Measurements from ENCODE around the gene AGR3.

AGR3 gene

GRCh38 chr7:16881844-16882243 lies at the start of gene AGR3:
AGR3 (minus strand) TSS chr7:16881983; CDS start chr7:16878618, 3,365 bp downstream.
- FAIRE-seq (no peak), DNase-seq (ENCODE audit: low spot score) (no peak)

- FAIRE-seq, result no peak
Observed at GRCh38 chr7:16930946-16931345, 49.2 kb upstream of the AGR3 start.

GRCh38 chr7:16929146-16929762 lies 47.5 kb upstream of the AGR3 start:
- FAIRE-seq (no peak), DNase-seq (ENCODE audit: low spot score) (no peak)

More at GRCh38 chr7:16930946-16931345, 49.2 kb upstream of the AGR3 start:
- no peak for DNase-seq (ENCODE audit: low spot score)

GRCh38 chr7:16926861-16927260 lies 45.1 kb upstream of the AGR3 start:
- no peak for DNase-seq (ENCODE audit: low spot score)
- no peak for FAIRE-seq

GRCh38 chr7:16926283-16926682 lies 44.5 kb upstream of the AGR3 start:
- FAIRE-seq (peak; percentile 42), DNase-seq (ENCODE audit: low spot score) (no peak)

GRCh38 chr7:16925609-16926008 lies 43.8 kb upstream of the AGR3 start:
- no peak for FAIRE-seq
- no peak for DNase-seq (ENCODE audit: low spot score)

- FAIRE-seq, result no peak
- no peak for DNase-seq (ENCODE audit: low spot score)
Observed at GRCh38 chr7:16923019-16923418, 41.2 kb upstream of the AGR3 start.

- DNase-seq (ENCODE audit: low spot score), result peak; percentile 17
Observed at GRCh38 chr7:16921644-16922257, 40.0 kb upstream of the AGR3 start.

GRCh38 chr7:16921151-16921550 lies 39.4 kb upstream of the AGR3 start:
- FAIRE-seq, result no peak
- DNase-seq (ENCODE audit: low spot score), result no peak

More at GRCh38 chr7:16921644-16922257, 40.0 kb upstream of the AGR3 start:
- peak; percentile 89 for FAIRE-seq

GRCh38 chr7:16919440-16919839 lies 37.7 kb upstream of the AGR3 start:
- no peak for FAIRE-seq
- DNase-seq (ENCODE audit: low spot score), result no peak

GRCh38 chr7:16918288-16918895 lies 36.6 kb upstream of the AGR3 start:
- FAIRE-seq (peak; percentile 72), DNase-seq (ENCODE audit: low spot score) (peak; percentile 21)

- FAIRE-seq, result no peak
- DNase-seq (ENCODE audit: low spot score), result no peak
Observed at GRCh38 chr7:16916738-16917137, 35.0 kb upstream of the AGR3 start.

- DNase-seq (ENCODE audit: low spot score) (peak; percentile 73), FAIRE-seq (peak; percentile 14)
Observed at GRCh38 chr7:16916105-16916639, 34.4 kb upstream of the AGR3 start.

- FAIRE-seq, result peak; percentile 88
Observed at GRCh38 chr7:16915405-16915804, 33.6 kb upstream of the AGR3 start.

GRCh38 chr7:16914771-16915170 lies 33.0 kb upstream of the AGR3 start:
- FAIRE-seq, result no peak
- DNase-seq (ENCODE audit: low spot score), result no peak

More at GRCh38 chr7:16915405-16915804, 33.6 kb upstream of the AGR3 start:
- DNase-seq (ENCODE audit: low spot score), result peak; percentile 77

- no peak for DNase-seq (ENCODE audit: low spot score)
- FAIRE-seq, result no peak
Observed at GRCh38 chr7:16913643-16914042, 31.9 kb upstream of the AGR3 start.

GRCh38 chr7:16912540-16912939 lies 30.8 kb upstream of the AGR3 start:
- FAIRE-seq (no peak), DNase-seq (ENCODE audit: low spot score) (no peak)

- DNase-seq (ENCODE audit: low spot score) (no peak), FAIRE-seq (no peak)
Observed at GRCh38 chr7:16908561-16908960, 26.8 kb upstream of the AGR3 start.

GRCh38 chr7:16905300-16906044 lies 23.7 kb upstream of the AGR3 start:
- no peak for DNase-seq (ENCODE audit: low spot score)
- FAIRE-seq, result no peak

GRCh38 chr7:16904076-16904475 lies 22.3 kb upstream of the AGR3 start:
- DNase-seq (ENCODE audit: low spot score), result no peak
- FAIRE-seq, result peak; percentile 10

GRCh38 chr7:16900209-16900768 lies 18.5 kb upstream of the AGR3 start:
- DNase-seq (ENCODE audit: low spot score), result no peak
- no peak for FAIRE-seq
